IPS DF 4.7 (cell line): Measurements from ENCODE around the gene TEX19.
"Not testable (repeated sequence)": the region's sequence is repeated elsewhere in the genome, so short reads cannot be mapped to it uniquely, and the experiment has no call there.

ENCODE experiments used
- DNase-seq: peaks from one replicate; pipeline ENCODE4 v3.0.0-alpha.2; 2013; ENCODE audit warnings: low spot score; ENCODE audit errors: extremely low read depth

The TEX19 gene

GRCh38 chr17:82334204-82334621, 24.8 kb upstream of the TEX19 start:
- no peak for DNase-seq

- DNase-seq = no peak
Measured at GRCh38 chr17:82334622-82335394, 24.2 kb upstream of the TEX19 start.

GRCh38 chr17:82338858-82339633, 20.0 kb upstream of the TEX19 start:
- no peak for DNase-seq

- DNase-seq = no peak
Measured at GRCh38 chr17:82339634-82340580, 19.1 kb upstream of the TEX19 start.

- DNase-seq = no peak
Measured at GRCh38 chr17:82342361-82343079, 16.5 kb upstream of the TEX19 start.

- no peak for DNase-seq
Measured at GRCh38 chr17:82343560-82343959, 15.5 kb upstream of the TEX19 start.

GRCh38 chr17:82344175-82344907, 14.7 kb upstream of the TEX19 start:
- no peak for DNase-seq

GRCh38 chr17:82345151-82345976, 13.7 kb upstream of the TEX19 start:
- DNase-seq = no peak

- DNase-seq = no peak
Measured at GRCh38 chr17:82346342-82347300, 12.4 kb upstream of the TEX19 start.

GRCh38 chr17:82347994-82348393, 11.1 kb upstream of the TEX19 start:
- not testable (repeated sequence) for DNase-seq

GRCh38 chr17:82348434-82348833, 10.6 kb upstream of the TEX19 start:
- DNase-seq = no peak

GRCh38 chr17:82348866-82349265, 10.2 kb upstream of the TEX19 start:
- DNase-seq = no peak

- DNase-seq = no peak
Measured at GRCh38 chr17:82349287-82349701, 9.8 kb upstream of the TEX19 start.

GRCh38 chr17:82350182-82351030, 8.6 kb upstream of the TEX19 start:
- no peak for DNase-seq

GRCh38 chr17:82351254-82351712, 7.8 kb upstream of the TEX19 start:
- no peak for DNase-seq

GRCh38 chr17:82351713-82352488, 7.1 kb upstream of the TEX19 start:
- peak; percentile 66 for DNase-seq
